WTC11 (cell line): ENCODE results near the gene FBXO2.

Experiments
- ATF1 ChIP-seq: sonication (generic); formaldehyde crosslinking; IDR thresholded peaks from 2 replicates; pipeline ENCODE4 v1.8.1; 2023; ENCODE audit warnings: mild to moderate bottlenecking, moderate library complexity, missing genetic modification reagents
- ATF2 ChIP-seq: sonication (generic); formaldehyde crosslinking; IDR thresholded peaks from 2 replicates; pipeline ENCODE4 v1.8.1; 2022; ENCODE audit warnings: low read depth, missing genetic modification reagents, borderline replicate concordance
- ATF3 ChIP-seq: sonication (generic); formaldehyde crosslinking; conservative IDR thresholded peaks from 2 replicates; pipeline ENCODE4 v1.8.1; 2022; ENCODE audit warnings: mild to moderate bottlenecking, missing genetic modification reagents
- CREM ChIP-seq: sonication (generic); formaldehyde crosslinking; IDR thresholded peaks from 2 replicates; pipeline ENCODE4 v1.8.1; 2022; ENCODE audit warnings: mild to moderate bottlenecking, missing genetic modification reagents, moderate library complexity
- FOXJ3 ChIP-seq: sonication (generic); formaldehyde crosslinking; IDR thresholded peaks from 2 replicates; pipeline ENCODE4 v1.9.0; 2021; ENCODE audit warnings: missing genetic modification reagents, mild to moderate bottlenecking, borderline replicate concordance
- NR3C1 ChIP-seq: sonication (generic); formaldehyde crosslinking; conservative IDR thresholded peaks from 2 replicates; pipeline ENCODE4 v1.8.1; 2023; ENCODE audit warnings: low read depth, mild to moderate bottlenecking, missing genetic modification reagents
- ZNF263 ChIP-seq: sonication (generic); formaldehyde crosslinking; IDR thresholded peaks from 2 replicates; pipeline ENCODE4 v1.8.1; 2022; ENCODE audit warnings: low read depth, mild to moderate bottlenecking, moderate library complexity, missing genetic modification reagents
- ZNF512 ChIP-seq: sonication (generic); formaldehyde crosslinking; IDR thresholded peaks from 2 replicates; pipeline ENCODE4 v1.8.1; 2022; ENCODE audit warnings: missing genetic modification reagents, borderline replicate concordance
- TF ChIP-seq, protein P1 (sequence below): fragments of 200-600 bp; IDR thresholded peaks from 2 replicates; pipeline ENCODE4 v1.8.0; 2022; ENCODE audit warnings: antibody characterized with exemption
- TF ChIP-seq, protein P2 (sequence below): sonication (generic); formaldehyde crosslinking; IDR thresholded peaks from 2 replicates; pipeline ENCODE4 v1.8.0; 2022; ENCODE audit warnings: mild to moderate bottlenecking, missing genetic modification reagents
- TF ChIP-seq, protein P3 (sequence below): sonication (generic); formaldehyde crosslinking; IDR thresholded peaks from 2 replicates; pipeline ENCODE4 v1.8.0; 2022; ENCODE audit warnings: mild to moderate bottlenecking, missing genetic modification reagents

DNA sequence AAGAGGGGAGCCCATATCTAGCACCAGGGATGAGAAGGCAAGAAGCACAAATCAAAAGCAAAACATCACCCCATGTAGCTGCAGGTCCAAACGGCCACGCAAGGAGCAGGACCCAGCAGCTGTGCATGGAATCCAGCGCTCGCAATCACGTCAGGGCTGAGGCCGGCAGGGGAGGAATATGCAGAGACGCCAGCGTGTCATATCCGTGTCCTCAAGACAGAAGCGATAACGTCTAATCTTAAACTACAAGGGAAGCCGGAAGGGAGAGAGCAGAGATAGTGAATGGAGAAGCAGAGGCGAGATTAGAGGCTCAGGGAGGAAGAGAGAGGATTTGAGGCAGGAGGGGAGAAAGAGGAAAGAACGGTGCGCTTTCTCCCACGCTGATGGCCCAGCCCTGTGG is 39.1 kb downstream of the FBXO2 start:
- TF ChIP-seq ATF3, result no peak
- TF ChIP-seq FOXJ3 (CRISPR knock-in tag), result no peak
- TF ChIP-seq NR3C1, result no peak
- TF ChIP-seq, protein P1, sequence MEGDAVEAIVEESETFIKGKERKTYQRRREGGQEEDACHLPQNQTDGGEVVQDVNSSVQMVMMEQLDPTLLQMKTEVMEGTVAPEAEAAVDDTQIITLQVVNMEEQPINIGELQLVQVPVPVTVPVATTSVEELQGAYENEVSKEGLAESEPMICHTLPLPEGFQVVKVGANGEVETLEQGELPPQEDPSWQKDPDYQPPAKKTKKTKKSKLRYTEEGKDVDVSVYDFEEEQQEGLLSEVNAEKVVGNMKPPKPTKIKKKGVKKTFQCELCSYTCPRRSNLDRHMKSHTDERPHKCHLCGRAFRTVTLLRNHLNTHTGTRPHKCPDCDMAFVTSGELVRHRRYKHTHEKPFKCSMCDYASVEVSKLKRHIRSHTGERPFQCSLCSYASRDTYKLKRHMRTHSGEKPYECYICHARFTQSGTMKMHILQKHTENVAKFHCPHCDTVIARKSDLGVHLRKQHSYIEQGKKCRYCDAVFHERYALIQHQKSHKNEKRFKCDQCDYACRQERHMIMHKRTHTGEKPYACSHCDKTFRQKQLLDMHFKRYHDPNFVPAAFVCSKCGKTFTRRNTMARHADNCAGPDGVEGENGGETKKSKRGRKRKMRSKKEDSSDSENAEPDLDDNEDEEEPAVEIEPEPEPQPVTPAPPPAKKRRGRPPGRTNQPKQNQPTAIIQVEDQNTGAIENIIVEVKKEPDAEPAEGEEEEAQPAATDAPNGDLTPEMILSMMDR, result no peak
- no peak for TF ChIP-seq CREM (CRISPR knock-in tag)
- TF ChIP-seq, protein P2, sequence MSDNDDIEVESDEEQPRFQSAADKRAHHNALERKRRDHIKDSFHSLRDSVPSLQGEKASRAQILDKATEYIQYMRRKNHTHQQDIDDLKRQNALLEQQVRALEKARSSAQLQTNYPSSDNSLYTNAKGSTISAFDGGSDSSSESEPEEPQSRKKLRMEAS, result no peak
- no peak for TF ChIP-seq ZNF263 (CRISPR knock-in tag)
- TF ChIP-seq ZNF512 (CRISPR knock-in tag), result no peak
- no peak for TF ChIP-seq ATF2 (CRISPR knock-in tag)
- no peak for TF ChIP-seq ATF1 (CRISPR knock-in tag)
- TF ChIP-seq, protein P3, sequence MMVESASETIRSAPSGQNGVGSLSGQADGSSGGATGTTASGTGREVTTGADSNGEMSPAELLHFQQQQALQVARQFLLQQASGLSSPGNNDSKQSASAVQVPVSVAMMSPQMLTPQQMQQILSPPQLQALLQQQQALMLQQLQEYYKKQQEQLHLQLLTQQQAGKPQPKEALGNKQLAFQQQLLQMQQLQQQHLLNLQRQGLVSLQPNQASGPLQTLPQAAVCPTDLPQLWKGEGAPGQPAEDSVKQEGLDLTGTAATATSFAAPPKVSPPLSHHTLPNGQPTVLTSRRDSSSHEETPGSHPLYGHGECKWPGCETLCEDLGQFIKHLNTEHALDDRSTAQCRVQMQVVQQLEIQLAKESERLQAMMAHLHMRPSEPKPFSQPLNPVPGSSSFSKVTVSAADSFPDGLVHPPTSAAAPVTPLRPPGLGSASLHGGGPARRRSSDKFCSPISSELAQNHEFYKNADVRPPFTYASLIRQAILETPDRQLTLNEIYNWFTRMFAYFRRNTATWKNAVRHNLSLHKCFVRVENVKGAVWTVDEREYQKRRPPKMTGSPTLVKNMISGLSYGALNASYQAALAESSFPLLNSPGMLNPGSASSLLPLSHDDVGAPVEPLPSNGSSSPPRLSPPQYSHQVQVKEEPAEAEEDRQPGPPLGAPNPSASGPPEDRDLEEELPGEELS (CRISPR knock-in tag), result no peak
